Subcutaneous abdominal adipose tissue (tissue), 5 donors: ENCODE results near the gene RANBP6.
"Not testable (repeated sequence)": the region's sequence is repeated elsewhere in the genome, so short reads cannot be mapped to it uniquely, and the experiment has no call there.

Experiments used
- H3K27ac ChIP-seq: one replicate; pipeline ENCODE4 v1.7.0; 2013; ENCODE audit warnings: low read depth, mild to moderate bottlenecking, inconsistent platforms, low read length, moderate library complexity
- H3K27me3 ChIP-seq, 5 donors: one replicate each; pipeline ENCODE4 v1.7.0; 2013; ENCODE audit warnings: low read length in 5 of 5, inconsistent platforms in 1 of 5; ENCODE audit not compliant: control insufficient read depth in 5 of 5, insufficient read depth in 4 of 5
- H3K36me3 ChIP-seq, 5 donors: one replicate each; pipeline ENCODE4 v1.7.0; 2013; ENCODE audit warnings: low read length in 5 of 5; ENCODE audit not compliant: control insufficient read depth in 5 of 5, insufficient read depth in 5 of 5
- H3K4me1 ChIP-seq, 5 donors: one replicate each; pipeline ENCODE4 v1.7.0; 2013; ENCODE audit warnings: low read length in 5 of 5, mild to moderate bottlenecking in 3 of 5, moderate library complexity in 1 of 5; ENCODE audit not compliant: control insufficient read depth in 5 of 5, insufficient read depth in 5 of 5
- H3K4me3 ChIP-seq, 5 donors: one replicate each; pipeline ENCODE4 v1.7.0; 2013; ENCODE audit warnings: low read length in 5 of 5, low read depth in 1 of 5
- H3K9ac ChIP-seq, 5 donors: one replicate each; pipeline ENCODE4 v1.7.0; 2013; ENCODE audit warnings: low read length in 5 of 5, mild to moderate bottlenecking in 4 of 5, moderate library complexity in 3 of 5
- H3K9me3 ChIP-seq, 5 donors: one replicate each; pipeline ENCODE4 v1.7.0; 2013; ENCODE audit warnings: low read length in 5 of 5; ENCODE audit not compliant: control insufficient read depth in 5 of 5
- donor health status: healthy.
- donor health status: healthy.
- donor health status: healthy.
- donor health status: healthy.
- donor health status: healthy.

Gene RANBP6

GRCh38 chr9:6047020-6047419 lies 31.6 kb upstream of the RANBP6 start:
- peaks cover 0 to 2% (median 0%) of the 10 kb centered on the region in 5 donors for H3K9me3 ChIP-seq
- no peaks in the 10 kb centered on the region for H3K36me3 ChIP-seq
- H3K27ac ChIP-seq, result no peak overlapping the region
- no peak overlapping the region for H3K4me3 ChIP-seq
- H3K9ac ChIP-seq, result no peak overlapping the region
- no peaks in the 10 kb centered on the region for H3K4me1 ChIP-seq
- peaks cover 0 to 10% (median 2%) of the 10 kb centered on the region in 5 donors for H3K27me3 ChIP-seq

DNA sequence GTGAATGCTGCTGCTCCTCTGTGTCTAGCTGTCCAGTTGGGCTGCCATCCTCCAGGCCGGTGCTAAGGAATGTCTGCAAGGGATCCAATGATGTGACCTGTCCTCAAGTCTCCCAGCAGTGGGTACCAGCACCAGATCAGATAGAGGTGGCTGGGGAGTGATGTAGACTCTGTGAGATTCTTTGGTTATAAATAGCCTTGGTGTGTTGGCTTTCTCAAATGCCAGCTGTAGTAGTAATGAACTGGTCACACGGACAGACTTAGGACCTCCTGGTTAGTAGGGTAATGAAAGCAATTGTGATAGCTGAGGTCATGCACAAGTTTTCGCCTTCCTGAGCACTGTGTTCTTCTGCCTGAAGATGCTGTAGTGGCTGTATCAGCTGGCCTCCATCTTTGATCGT lies 29.9 kb upstream of the RANBP6 start:
- Histone ChIP-seq H3K9me3 (peaks cover 0 to 2% (median 0%) of the 10 kb centered on the region in 5 donors), H3K36me3 (no peaks in the 10 kb centered on the region), H3K9ac (no peak overlapping the region)

GRCh38 chr9:6040077-6040476 lies 24.7 kb upstream of the RANBP6 start:
- Histone ChIP-seq H3K9me3 (peaks cover 0 to 2% (median 0%) of the 10 kb centered on the region in 5 donors), H3K27me3 (no peaks in the 10 kb centered on the region), H3K36me3 (no peaks in the 10 kb centered on the region), H3K4me3 (no peak overlapping the region), H3K27ac (no peak overlapping the region), H3K4me1 (no peaks in the 10 kb centered on the region), H3K9ac (no peak overlapping the region)

More for the DNA sequence above, 29.9 kb upstream of the RANBP6 start:
- Histone ChIP-seq H3K4me1 (no peaks in the 10 kb centered on the region), H3K27me3 (peaks cover 0 to 10% (median 2%) of the 10 kb centered on the region in 5 donors), H3K4me3 (no peak overlapping the region), H3K27ac (no peak overlapping the region)

DNA sequence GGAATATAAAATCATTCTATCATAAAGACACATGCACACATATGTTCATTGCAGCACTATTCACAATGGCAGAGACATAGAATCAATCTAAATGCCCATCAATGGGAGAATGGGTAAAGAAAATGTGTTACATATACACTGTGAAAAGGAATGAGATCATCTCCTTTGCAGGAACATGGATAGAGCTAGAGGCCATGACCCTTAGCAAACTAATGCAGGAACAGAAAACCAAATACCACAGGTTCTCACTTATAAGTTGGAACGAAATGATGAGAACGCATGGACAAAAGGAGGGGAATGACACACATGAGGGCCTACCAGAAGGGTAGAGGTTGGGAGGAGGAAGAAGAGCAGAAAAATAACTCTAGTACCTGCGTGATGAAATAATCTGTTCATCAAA lies 21.0 kb upstream of the RANBP6 start:
- H3K27ac ChIP-seq, result no peak overlapping the region
- no peaks in the 10 kb centered on the region for H3K4me1 ChIP-seq
- H3K9me3 ChIP-seq, result no peaks in the 10 kb centered on the region
- no peaks in the 10 kb centered on the region for H3K36me3 ChIP-seq
- no peak overlapping the region for H3K9ac ChIP-seq
- no peak overlapping the region for H3K4me3 ChIP-seq
- H3K27me3 ChIP-seq, result peaks cover 0 to 3% (median 0%) of the 10 kb centered on the region in 5 donors

DNA sequence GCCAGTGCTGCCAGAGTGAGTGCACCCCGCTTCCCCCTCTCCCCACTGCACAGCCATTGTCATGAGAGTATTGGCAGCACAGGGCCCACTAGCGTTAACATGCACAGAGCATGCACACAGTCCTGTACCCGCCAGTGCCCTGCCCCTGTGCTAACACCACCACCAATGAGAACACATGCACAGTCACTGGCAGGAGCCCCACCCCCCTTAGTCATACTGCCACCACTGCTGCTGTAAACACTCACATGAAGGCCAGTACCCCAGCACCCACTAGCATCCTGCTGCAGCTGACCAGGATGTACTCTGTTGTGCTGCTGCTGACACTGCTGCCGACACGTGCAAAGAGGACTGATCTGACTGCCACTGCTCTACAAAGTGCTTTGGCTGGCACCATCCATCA lies 19.5 kb upstream of the RANBP6 start:
- H3K36me3 ChIP-seq, result no peaks in the 10 kb centered on the region
- H3K4me1 ChIP-seq, result no peaks in the 10 kb centered on the region
- H3K27me3 ChIP-seq, result peaks cover 0 to 4% (median 2%) of the 10 kb centered on the region in 5 donors
- no peak overlapping the region for H3K27ac ChIP-seq
- no peak overlapping the region for H3K4me3 ChIP-seq
- no peaks in the 10 kb centered on the region for H3K9me3 ChIP-seq
- no peak overlapping the region for H3K9ac ChIP-seq

GRCh38 chr9:6029604-6030274 lies 14.3 kb upstream of the RANBP6 start:
- H3K4me1 ChIP-seq, result no peaks in the 10 kb centered on the region
- no peak overlapping the region for H3K9ac ChIP-seq
- no peaks in the 10 kb centered on the region for H3K9me3 ChIP-seq
- H3K4me3 ChIP-seq, result no peak overlapping the region
- H3K36me3 ChIP-seq, result no peaks in the 10 kb centered on the region
- no peak overlapping the region for H3K27ac ChIP-seq
- H3K27me3 ChIP-seq, result peaks cover 0 to 4% (median 2%) of the 10 kb centered on the region in 5 donors

DNA sequence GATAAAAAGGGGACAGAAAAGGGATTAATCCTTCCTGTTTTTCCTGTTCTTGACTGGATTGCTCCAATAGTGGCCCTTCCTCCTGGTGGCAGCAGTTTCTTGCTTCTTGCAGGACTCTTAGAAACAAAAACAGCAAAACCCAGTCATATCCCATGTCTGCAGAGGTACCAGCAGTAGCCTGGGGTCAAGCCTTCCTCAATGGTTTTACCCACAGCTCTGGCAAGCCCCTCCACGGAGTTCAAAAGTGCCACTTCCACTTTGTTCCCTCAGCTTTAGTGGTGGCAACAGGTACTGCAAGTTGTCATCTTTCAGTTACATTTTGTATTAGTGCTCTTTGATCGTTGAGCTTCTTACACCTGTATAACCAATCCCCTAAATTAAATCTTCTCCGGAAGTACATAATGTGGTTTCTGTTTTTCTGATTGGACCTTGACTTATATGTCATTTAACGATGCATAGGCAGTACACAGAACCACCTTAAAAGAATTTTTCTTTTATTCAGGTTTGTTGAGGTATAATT lies 8.7 kb upstream of the RANBP6 start:
- no peaks in the 10 kb centered on the region for H3K9me3 ChIP-seq
- no peak overlapping the region for H3K9ac ChIP-seq
- no peaks in the 10 kb centered on the region for H3K4me1 ChIP-seq
- no peaks in the 10 kb centered on the region for H3K36me3 ChIP-seq
- H3K27ac ChIP-seq, result no peak overlapping the region
- no peak overlapping the region for H3K4me3 ChIP-seq
- H3K27me3 ChIP-seq, result no peaks in the 10 kb centered on the region

- not testable (repeated sequence) for H3K9ac ChIP-seq, H3K27me3 ChIP-seq, H3K4me3 ChIP-seq, H3K9me3 ChIP-seq, H3K27ac ChIP-seq
- Histone ChIP-seq H3K4me1 (peaks cover 7 to 26% (median 15%) of the 10 kb centered on the region in 5 donors), H3K36me3 (peaks cover 0 to 20% (median 3%) of the 10 kb centered on the region in 5 donors)
Observed at GRCh38 chr9:6016975-6017374, 1.6 kb upstream of the RANBP6 start.

DNA sequence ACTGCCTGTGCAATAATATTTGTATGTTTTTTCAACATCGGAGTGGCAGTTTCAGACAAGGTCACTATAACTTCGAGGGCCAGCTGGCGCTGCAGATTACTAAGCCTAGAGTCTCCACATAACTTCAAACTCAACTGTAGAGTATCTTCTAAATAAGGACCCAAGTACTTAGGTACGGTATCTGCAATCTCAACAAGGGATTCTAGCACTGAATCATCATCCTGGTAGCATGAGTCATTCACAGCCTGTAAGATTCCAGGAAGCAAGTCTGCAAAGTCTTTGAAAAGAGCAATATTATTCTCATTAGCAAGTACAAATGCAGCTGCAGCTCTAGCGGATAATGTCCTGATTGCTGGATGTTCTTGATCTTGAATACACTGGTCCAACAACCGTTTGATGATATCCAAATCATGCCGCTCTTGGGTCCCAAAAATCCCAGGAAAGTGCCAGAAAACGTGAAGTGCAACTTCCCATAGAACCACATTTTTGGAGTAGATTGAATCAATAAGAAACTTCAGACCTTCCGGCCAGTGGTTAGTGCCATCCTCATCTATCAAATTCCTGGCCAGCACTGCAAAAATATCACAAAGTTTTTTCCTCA lies 654 bp downstream of the RANBP6 start:
- Histone ChIP-seq H3K4me3 (peak overlapping the region; percentile 76 to 99 (median 97)), H3K9ac (peak overlapping the region in 4 of 5 donors; percentile 89 to 96 (median 92)), H3K9me3 (no peaks in the 10 kb centered on the region), H3K27ac (peak overlapping the region; percentile 49), H3K27me3 (no peaks in the 10 kb centered on the region), H3K4me1 (peaks cover 7 to 26% (median 15%) of the 10 kb centered on the region in 5 donors), H3K36me3 (peaks cover 0 to 22% (median 3%) of the 10 kb centered on the region in 5 donors)
